ENCODE results near the gene FBLN1. TPM values are rescaled to one million over a fixed set of nuclear protein-coding genes. Genes with fewer than 3 reads are reported as not detected.
A peak's percentile ranks its signal among the peaks of the same experiment; 100 is the strongest.

FBLN1 gene
- total RNA-seq, 1 donor from 2014 or later: 271 TPM

GRCh38 chr22:45576273-45576625, 73.6 kb downstream of the FBLN1 start:
- no peaks in the 10 kb centered on the region for H3K27me3 Mint-ChIP-seq
- H3K27ac Mint-ChIP-seq: no peak overlapping the region
- H3K9me3 Mint-ChIP-seq: no peaks in the 10 kb centered on the region
- TF ChIP-seq, protein P1, sequence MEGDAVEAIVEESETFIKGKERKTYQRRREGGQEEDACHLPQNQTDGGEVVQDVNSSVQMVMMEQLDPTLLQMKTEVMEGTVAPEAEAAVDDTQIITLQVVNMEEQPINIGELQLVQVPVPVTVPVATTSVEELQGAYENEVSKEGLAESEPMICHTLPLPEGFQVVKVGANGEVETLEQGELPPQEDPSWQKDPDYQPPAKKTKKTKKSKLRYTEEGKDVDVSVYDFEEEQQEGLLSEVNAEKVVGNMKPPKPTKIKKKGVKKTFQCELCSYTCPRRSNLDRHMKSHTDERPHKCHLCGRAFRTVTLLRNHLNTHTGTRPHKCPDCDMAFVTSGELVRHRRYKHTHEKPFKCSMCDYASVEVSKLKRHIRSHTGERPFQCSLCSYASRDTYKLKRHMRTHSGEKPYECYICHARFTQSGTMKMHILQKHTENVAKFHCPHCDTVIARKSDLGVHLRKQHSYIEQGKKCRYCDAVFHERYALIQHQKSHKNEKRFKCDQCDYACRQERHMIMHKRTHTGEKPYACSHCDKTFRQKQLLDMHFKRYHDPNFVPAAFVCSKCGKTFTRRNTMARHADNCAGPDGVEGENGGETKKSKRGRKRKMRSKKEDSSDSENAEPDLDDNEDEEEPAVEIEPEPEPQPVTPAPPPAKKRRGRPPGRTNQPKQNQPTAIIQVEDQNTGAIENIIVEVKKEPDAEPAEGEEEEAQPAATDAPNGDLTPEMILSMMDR (conservative IDR thresholded peaks at IDR 0.05): no peak
- DNase-seq (ENCODE audit: extremely low spot score, unreplicated experiment): no peak
- peaks cover 4% of the 10 kb centered on the region for H3K36me3 Mint-ChIP-seq
- no peak overlapping the region for H3K4me3 Mint-ChIP-seq
- H3K4me1 Mint-ChIP-seq (ENCODE audit: unreplicated experiment): peaks cover 4% of the 10 kb centered on the region

- H3K27ac Mint-ChIP-seq: no peak overlapping the region
- TF ChIP-seq, protein P1 (conservative IDR thresholded peaks at IDR 0.05): no peak
- H3K4me1 Mint-ChIP-seq (ENCODE audit: unreplicated experiment): peaks cover 4% of the 10 kb centered on the region
- H3K27me3 Mint-ChIP-seq: no peaks in the 10 kb centered on the region
- no peaks in the 10 kb centered on the region for H3K9me3 Mint-ChIP-seq
- no peak overlapping the region for H3K4me3 Mint-ChIP-seq
- DNase-seq (ENCODE audit: extremely low spot score, unreplicated experiment): no peak
- no peaks in the 10 kb centered on the region for H3K36me3 Mint-ChIP-seq
Measured at GRCh38 chr22:45576730-45577464, 74.2 kb downstream of the FBLN1 start.

- H3K4me1 Mint-ChIP-seq (ENCODE audit: unreplicated experiment): peaks cover 4% of the 10 kb centered on the region
- no peaks in the 10 kb centered on the region for H3K36me3 Mint-ChIP-seq
- no peak overlapping the region for H3K27ac Mint-ChIP-seq
- peak; percentile 90 for DNase-seq (ENCODE audit: extremely low spot score, unreplicated experiment)
- no peaks in the 10 kb centered on the region for H3K27me3 Mint-ChIP-seq
- H3K9me3 Mint-ChIP-seq: no peaks in the 10 kb centered on the region
- TF ChIP-seq, protein P1 (conservative IDR thresholded peaks at IDR 0.05): peak; percentile 97
- H3K4me3 Mint-ChIP-seq: no peak overlapping the region
Measured at GRCh38 chr22:45577746-45578523, 75.3 kb downstream of the FBLN1 start.

GRCh38 chr22:45578524-45579147, 76.0 kb downstream of the FBLN1 start:
- H3K9me3 Mint-ChIP-seq: no peaks in the 10 kb centered on the region
- no peak overlapping the region for H3K4me3 Mint-ChIP-seq
- peaks cover 4% of the 10 kb centered on the region for H3K4me1 Mint-ChIP-seq (ENCODE audit: unreplicated experiment)
- no peaks in the 10 kb centered on the region for H3K36me3 Mint-ChIP-seq
- DNase-seq (ENCODE audit: extremely low spot score, unreplicated experiment): no peak
- no peaks in the 10 kb centered on the region for H3K27me3 Mint-ChIP-seq
- TF ChIP-seq, protein P1 (conservative IDR thresholded peaks at IDR 0.05): no peak
- no peak overlapping the region for H3K27ac Mint-ChIP-seq

- no peak overlapping the region for H3K4me3 Mint-ChIP-seq
- no peak overlapping the region for H3K27ac Mint-ChIP-seq
- peaks cover 4% of the 10 kb centered on the region for H3K4me1 Mint-ChIP-seq (ENCODE audit: unreplicated experiment)
- H3K9me3 Mint-ChIP-seq: no peaks in the 10 kb centered on the region
- TF ChIP-seq, protein P1 (conservative IDR thresholded peaks at IDR 0.05): no peak
- H3K27me3 Mint-ChIP-seq: no peaks in the 10 kb centered on the region
- DNase-seq (ENCODE audit: extremely low spot score, unreplicated experiment): no peak
- no peaks in the 10 kb centered on the region for H3K36me3 Mint-ChIP-seq
Measured at GRCh38 chr22:45579306-45579705, 76.6 kb downstream of the FBLN1 start.

Measured in type B pancreatic cell (in vitro differentiated cells).